ENCODE results near the gene TP53I3. TPM values are rescaled to one million over a fixed set of nuclear protein-coding genes. Genes with fewer than 3 reads are reported as not detected.
"Not testable (repeated sequence)": the region's sequence is repeated elsewhere in the genome, so short reads cannot be mapped to it uniquely, and the experiment has no call there.

The TP53I3 gene, protein sequence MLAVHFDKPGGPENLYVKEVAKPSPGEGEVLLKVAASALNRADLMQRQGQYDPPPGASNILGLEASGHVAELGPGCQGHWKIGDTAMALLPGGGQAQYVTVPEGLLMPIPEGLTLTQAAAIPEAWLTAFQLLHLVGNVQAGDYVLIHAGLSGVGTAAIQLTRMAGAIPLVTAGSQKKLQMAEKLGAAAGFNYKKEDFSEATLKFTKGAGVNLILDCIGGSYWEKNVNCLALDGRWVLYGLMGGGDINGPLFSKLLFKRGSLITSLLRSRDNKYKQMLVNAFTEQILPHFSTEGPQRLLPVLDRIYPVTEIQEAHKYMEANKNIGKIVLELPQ
- 1 to 10 TPM in 1 of 3 donors, under 1 TPM in 2; 0.45 to 1.1 (median 0.56) TPM for total RNA-seq

DNA sequence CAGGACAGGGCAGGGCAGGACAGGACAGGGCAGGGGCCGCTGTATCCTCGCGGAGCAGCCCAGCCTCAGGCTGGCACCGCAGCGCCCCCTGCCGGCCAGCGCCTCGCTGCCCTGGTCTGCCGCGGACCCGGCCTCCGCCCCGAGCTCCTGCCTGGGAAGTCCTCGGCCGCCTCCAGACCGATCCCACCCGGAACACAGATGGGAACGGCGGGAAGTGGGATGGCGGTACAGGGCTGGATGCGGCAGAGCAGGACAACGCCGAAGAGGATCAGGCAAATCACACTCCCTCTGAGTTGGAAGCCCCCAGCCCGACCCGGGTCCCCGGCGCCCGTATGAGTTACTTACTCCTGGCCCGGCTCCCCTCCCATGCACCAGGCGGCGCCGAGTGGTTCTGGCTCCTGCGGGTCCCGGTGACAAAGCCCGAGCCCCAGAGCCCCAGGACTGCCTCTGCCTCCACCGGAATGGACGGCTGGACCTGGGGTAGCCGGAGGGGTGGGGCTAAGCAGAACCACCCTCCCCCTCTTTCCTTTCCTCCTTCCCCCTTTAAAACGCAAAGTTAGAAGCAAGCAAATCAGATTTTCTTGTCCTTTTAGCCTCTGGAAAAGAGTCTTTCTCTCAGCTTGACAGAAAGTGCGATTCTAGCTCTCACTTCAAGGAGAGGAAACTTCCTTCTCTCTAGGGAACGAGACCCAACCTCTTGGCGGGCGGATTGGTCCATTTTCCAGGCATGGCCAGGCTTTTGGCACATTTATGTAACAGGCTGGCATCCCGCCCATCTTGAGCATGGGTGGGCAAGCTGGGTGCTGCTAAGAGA lies at the start of gene TP53I3:
Gene TP53I3 (minus strand): TSS at position 449 of the 814 bp plus-strand sequence. CDS start 508 bp downstream, outside the sequence.
- peak; percentile 81 for DNase-seq
- ATAC-seq: peak; percentile 98
- peak within 1 kb of the TSS; percentile 83 for H3K4me3 Mint-ChIP-seq
- no peaks in the 10 kb centered on the region for H3K27me3 Mint-ChIP-seq (ENCODE audit: low read depth)
- H3K4me1 Mint-ChIP-seq (ENCODE audit: low read depth): peaks cover 14% of the 10 kb centered on the region
- H3K36me3 Mint-ChIP-seq (ENCODE audit: insufficient read depth): peaks cover 2% of the 10 kb centered on the region
- H3K9me3 Mint-ChIP-seq: no peaks in the 10 kb centered on the region

DNA sequence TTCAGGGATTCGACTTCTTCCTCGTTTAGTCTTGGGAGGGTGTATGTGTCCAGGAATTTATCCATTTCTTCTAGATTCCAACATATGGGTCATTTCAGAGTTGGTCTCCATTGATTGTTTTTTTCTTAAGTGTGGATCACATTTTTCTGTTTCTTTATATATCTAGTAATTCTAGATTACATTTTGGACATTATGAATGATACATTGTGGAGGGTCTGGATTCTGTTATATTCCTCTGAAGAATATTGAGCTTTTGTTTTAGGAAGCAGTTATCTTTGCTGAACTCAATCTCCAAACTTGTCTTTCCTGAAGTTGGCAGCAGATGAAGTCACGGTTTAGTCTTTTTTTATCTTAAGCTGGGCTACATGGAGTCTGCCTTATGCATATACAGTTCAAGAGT lies 47.9 kb upstream of the TP53I3 start:
- peaks cover 9% of the 10 kb centered on the region for H3K9me3 Mint-ChIP-seq
- H3K27me3 Mint-ChIP-seq (ENCODE audit: low read depth): no peaks in the 10 kb centered on the region
- H3K4me3 Mint-ChIP-seq: no peak overlapping the region
- peaks cover 4% of the 10 kb centered on the region for H3K36me3 Mint-ChIP-seq (ENCODE audit: insufficient read depth)
- ATAC-seq (no peak), DNase-seq (no peak)
- H3K4me1 Mint-ChIP-seq (ENCODE audit: low read depth): no peaks in the 10 kb centered on the region

DNA sequence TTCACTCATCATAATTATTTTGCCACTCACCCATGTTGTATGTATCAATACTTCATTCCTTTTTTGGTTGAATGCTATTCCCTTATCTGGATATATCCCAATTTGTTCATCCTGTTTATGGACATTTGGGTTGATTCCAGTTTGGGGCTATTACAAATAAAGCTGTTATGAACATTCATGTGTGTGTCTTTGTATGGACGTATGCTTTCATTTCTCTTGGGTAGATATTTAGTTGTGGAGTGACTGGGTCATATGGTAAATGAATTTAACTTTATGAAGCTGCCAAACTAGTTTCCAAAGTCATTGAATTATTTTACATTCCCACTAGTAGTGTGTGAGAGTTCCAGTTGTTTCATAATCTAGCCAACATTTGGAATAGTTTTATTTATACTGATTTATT lies 41.3 kb upstream of the TP53I3 start:
- H3K4me1 Mint-ChIP-seq (ENCODE audit: low read depth): peaks cover 11% of the 10 kb centered on the region
- ATAC-seq: no peak
- no peak for DNase-seq
- no peak overlapping the region for H3K4me3 Mint-ChIP-seq
- no peaks in the 10 kb centered on the region for H3K36me3 Mint-ChIP-seq (ENCODE audit: insufficient read depth)
- H3K9me3 Mint-ChIP-seq: no peaks in the 10 kb centered on the region
- H3K27me3 Mint-ChIP-seq (ENCODE audit: low read depth): no peaks in the 10 kb centered on the region

DNA sequence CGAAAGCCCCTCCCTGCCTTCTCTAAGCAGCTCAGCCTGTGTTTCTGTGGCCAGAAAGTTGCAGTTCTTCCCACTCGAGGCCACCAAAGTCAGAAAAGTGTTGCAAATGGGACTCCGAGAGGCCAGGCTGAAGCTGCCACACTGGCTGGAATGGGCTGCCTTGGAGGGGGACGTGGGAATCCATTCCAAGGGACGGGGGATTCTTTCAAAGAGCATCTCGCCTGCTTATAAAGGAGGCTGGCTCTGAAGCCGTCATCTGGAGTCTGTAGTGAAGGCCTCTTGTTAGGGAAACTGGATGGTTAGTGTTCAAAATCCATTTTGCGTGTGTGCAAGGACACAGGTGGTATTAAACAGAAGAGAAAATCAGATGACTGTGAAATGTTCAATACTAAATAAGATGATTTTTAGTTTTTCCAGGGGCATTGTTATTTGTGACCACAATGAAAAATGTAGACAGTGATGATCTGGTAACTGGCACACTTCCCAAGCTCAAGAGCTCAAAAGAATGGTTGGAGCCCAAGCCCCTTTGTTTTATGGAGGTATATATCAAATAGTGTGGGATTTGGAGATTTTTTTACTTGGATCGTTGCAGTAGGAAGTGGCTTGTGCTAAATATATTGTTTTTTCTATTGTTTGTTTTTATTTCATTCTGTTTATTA lies 39.4 kb upstream of the TP53I3 start:
- H3K4me1 Mint-ChIP-seq (ENCODE audit: low read depth): peaks cover 11% of the 10 kb centered on the region
- H3K27me3 Mint-ChIP-seq (ENCODE audit: low read depth): no peaks in the 10 kb centered on the region
- H3K36me3 Mint-ChIP-seq (ENCODE audit: insufficient read depth): no peaks in the 10 kb centered on the region
- DNase-seq: no peak
- no peak for ATAC-seq
- H3K9me3 Mint-ChIP-seq: no peaks in the 10 kb centered on the region
- H3K4me3 Mint-ChIP-seq: peak overlapping the region; percentile 71

DNA sequence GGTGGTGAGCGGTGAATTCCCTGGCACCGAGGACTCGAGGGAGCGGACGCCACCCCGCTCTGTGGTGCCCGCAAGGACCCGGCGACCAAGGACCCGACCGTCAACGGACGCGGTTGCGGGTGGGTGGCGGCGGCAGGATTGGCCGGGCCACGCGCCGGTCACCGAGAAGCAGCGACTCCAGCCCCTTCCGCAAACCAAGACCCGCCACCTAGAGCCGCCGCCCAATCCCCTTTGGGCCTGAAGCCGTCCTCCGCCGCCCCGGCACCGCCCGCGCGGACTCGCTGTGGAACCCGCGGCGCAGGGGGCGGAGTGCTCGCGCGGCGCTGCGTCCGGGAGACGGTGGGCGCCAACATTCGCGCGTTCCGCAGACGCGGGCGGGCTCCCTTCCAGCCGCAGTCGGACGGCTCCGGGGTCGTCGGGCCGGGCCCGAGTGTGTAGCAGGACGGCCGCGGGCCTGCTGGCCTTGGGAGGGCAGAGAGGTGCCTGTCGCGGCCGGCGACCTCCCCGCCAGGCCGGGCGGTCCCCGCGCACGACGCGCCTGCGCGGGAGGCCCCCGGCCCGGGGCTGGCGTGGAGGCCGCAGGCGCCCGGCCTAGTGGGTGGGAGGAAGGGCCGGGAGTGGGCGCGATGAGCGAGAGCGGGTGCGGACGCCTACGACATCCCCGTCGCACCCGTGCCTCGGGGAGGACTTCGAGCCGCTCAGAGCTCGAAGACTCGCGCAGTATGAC lies 38.7 kb upstream of the TP53I3 start, which contains the start of the genes FAM228B and PFN4:
Gene FAM228B (plus strand): TSS at position 275 of the 727 bp plus-strand sequence. CDS start 893 bp downstream, outside the sequence.
Gene PFN4 (minus strand): TSS at position 140 of the 727 bp plus-strand sequence. CDS start 799 bp downstream, outside the sequence.
- Mint-ChIP-seq H3K4me3 (peak within 1 kb of the TSS; percentile 82), H3K4me1 (ENCODE audit: low read depth) (peaks cover 11% of the 10 kb centered on the region), H3K27me3 (ENCODE audit: low read depth) (no peaks in the 10 kb centered on the region), H3K36me3 (ENCODE audit: insufficient read depth) (no peaks in the 10 kb centered on the region), H3K9me3 (no peaks in the 10 kb centered on the region)
- ATAC-seq (peak; percentile 94 to 96), DNase-seq (peak; percentile 42)

DNA sequence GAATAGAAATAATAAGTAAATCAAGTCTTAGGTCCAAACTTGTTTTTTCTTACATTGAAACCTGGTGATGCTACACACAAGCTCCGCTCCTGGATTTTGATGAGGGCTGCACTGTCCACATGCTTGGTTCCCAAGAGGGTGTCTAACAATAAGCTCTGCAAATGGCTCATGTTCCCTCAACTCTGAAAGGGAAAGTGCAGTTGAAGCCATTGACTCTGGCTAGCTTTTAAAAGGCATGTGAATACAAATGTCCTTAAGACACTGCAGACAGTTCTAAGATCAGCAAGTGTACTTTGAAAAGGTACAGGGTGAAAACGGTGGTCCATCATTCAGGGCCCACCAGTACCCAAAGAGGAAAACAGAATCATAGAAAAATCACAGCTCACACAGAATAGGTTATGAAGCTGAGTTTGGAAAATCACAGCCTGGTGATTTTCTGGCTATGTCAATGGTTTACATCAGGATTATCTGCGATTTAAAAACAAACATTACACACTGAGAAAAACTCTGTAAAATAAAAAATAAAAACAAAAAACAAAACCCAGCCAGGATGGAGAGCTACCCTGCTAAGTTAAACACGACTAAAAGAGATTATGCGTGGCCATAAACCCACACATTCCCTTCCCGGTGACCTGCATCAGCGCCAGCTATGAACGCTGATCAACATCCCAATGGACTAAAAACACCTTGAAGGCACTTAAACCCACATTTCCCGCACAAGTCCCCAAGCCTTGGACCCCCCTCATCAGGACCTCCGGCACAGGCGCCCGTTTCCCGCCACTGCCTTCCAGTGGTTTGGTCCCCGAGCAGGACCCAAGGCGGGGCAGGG lies 37.9 kb upstream of the TP53I3 start:
- no peaks in the 10 kb centered on the region for H3K27me3 Mint-ChIP-seq (ENCODE audit: low read depth)
- peak overlapping the region; percentile 82 for H3K4me3 Mint-ChIP-seq
- ATAC-seq (no peak), DNase-seq (no peak)
- H3K9me3 Mint-ChIP-seq: no peaks in the 10 kb centered on the region
- peaks cover 11% of the 10 kb centered on the region for H3K4me1 Mint-ChIP-seq (ENCODE audit: low read depth)
- no peaks in the 10 kb centered on the region for H3K36me3 Mint-ChIP-seq (ENCODE audit: insufficient read depth)

DNA sequence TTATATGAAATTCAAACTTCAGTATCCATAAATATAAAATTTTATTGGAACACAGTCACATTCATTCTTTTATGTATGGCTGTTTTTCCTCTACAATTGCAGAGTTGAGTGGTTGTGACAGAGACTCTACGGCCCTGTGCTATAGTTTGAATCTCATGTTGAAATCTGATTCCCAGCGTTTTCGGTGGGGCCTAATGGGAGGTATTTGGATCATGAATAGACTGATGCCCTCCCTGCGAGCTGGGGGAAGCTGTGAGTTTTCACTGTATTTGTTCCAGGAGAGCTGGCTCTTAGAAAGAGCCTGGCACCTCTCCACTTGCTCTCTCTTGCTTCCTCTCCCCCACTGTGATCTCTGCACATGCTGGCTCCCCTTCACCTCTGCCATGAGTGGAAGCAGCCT lies 36.8 kb upstream of the TP53I3 start:
- H3K36me3 Mint-ChIP-seq (ENCODE audit: insufficient read depth): no peaks in the 10 kb centered on the region
- H3K27me3 Mint-ChIP-seq (ENCODE audit: low read depth): no peaks in the 10 kb centered on the region
- H3K9me3 Mint-ChIP-seq: no peaks in the 10 kb centered on the region
- H3K4me1 Mint-ChIP-seq (ENCODE audit: low read depth): peaks cover 11% of the 10 kb centered on the region
- no peak overlapping the region for H3K4me3 Mint-ChIP-seq
- ATAC-seq: no peak
- no peak for DNase-seq

DNA sequence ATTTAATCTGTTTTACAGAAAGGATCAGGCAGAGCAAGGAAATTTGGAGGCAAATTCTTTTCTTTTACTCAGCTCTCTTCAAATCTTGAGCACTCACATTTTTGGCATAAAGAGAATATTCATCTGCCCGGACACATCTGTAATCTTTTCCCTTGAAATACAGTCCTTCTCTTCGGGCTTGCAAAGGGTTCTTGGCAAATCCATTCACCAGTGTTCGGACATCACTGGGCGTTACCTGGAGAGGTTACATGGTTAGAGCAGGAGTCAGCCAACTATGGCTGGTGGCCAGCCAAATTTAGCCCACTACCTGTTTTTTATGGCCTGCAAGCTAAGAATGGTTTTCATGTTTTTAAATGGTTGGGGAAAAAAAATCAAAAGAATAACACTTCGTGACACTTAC lies 36.4 kb upstream of the TP53I3 start:
- ATAC-seq (no peak), DNase-seq (no peak)
- no peaks in the 10 kb centered on the region for H3K36me3 Mint-ChIP-seq (ENCODE audit: insufficient read depth)
- H3K9me3 Mint-ChIP-seq: no peaks in the 10 kb centered on the region
- no peaks in the 10 kb centered on the region for H3K27me3 Mint-ChIP-seq (ENCODE audit: low read depth)
- H3K4me1 Mint-ChIP-seq (ENCODE audit: low read depth): peaks cover 11% of the 10 kb centered on the region
- H3K4me3 Mint-ChIP-seq: no peak overlapping the region

DNA sequence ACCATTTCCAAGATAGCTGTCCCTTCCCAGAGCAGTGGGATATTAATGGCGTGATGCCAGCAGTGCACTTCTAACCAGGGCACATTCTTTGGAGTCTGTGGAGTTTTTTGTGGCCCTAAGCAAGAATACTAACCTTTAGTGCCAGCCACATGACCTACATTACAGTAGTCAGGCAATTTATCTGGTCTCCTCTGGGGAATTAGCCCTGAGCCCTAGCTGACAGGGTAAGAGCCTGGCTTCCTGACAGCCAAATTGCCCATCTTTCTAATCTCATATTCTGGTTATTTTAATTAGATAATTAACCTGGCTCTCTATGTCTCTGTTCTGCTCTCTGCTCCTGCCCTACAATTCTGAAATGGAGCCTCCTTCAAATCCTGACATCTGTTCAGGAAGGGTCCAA lies 33.3 kb upstream of the TP53I3 start:
- ATAC-seq: no peak
- Mint-ChIP-seq H3K9me3 (no peaks in the 10 kb centered on the region), H3K36me3 (ENCODE audit: insufficient read depth) (peaks cover 3% of the 10 kb centered on the region), H3K4me3 (no peak overlapping the region), H3K4me1 (ENCODE audit: low read depth) (peaks cover 4% of the 10 kb centered on the region), H3K27me3 (ENCODE audit: low read depth) (no peaks in the 10 kb centered on the region)
- no peak for DNase-seq

DNA sequence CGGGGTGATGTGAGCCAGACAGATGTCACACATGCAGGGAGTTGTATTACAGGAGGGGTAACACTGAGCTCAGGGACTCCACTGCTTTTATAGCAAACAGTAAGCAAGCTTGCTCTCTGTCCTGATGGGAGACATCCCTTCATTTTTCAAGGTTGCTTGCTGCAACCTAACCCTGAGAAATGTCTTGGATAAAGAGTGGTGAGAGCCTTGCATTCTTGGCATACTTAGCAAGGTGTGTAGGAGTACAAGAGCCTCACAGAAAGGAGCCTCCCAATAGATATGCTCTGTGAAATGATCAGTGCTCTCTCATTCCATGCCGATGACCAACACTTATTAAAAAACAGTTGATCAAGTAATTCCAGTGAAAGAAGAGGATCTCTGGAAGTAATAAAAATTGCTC lies 30.4 kb upstream of the TP53I3 start:
- Mint-ChIP-seq H3K36me3 (ENCODE audit: insufficient read depth) (peaks cover 6% of the 10 kb centered on the region), H3K9me3 (peaks cover under 1% of the 10 kb centered on the region), H3K4me3 (no peak overlapping the region), H3K4me1 (ENCODE audit: low read depth) (no peaks in the 10 kb centered on the region), H3K27me3 (ENCODE audit: low read depth) (no peaks in the 10 kb centered on the region)
- DNase-seq (no peak), ATAC-seq (no peak)

DNA sequence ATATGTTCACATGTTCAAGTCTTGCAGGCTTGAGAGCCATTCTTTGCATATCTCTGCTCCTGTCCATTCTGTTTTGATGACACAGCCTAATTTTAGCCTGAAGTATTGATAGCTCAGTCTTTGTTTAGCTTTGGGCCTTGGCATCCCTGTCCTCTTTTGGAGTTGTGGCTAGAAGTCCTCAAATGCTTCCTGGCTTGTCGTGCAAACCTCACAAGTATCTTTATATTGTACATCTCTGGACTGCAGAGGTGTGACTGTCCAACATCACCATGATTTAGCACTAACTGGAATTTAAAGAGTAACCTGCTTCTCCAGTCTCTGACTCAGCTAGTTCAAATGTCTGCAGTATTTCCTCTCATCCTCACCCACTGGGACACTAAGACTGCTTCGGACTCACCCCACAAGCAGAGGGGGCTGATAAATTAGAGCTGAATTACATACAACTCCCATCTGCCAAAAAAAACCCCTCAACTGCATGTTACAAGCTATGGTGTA lies 26.8 kb upstream of the TP53I3 start:
- no peaks in the 10 kb centered on the region for H3K27me3 Mint-ChIP-seq (ENCODE audit: low read depth)
- no peaks in the 10 kb centered on the region for H3K4me1 Mint-ChIP-seq (ENCODE audit: low read depth)
- no peak for DNase-seq
- H3K36me3 Mint-ChIP-seq (ENCODE audit: insufficient read depth): peaks cover 6% of the 10 kb centered on the region
- no peak overlapping the region for H3K4me3 Mint-ChIP-seq
- H3K9me3 Mint-ChIP-seq: peaks cover 30% of the 10 kb centered on the region
- ATAC-seq: no peak

DNA sequence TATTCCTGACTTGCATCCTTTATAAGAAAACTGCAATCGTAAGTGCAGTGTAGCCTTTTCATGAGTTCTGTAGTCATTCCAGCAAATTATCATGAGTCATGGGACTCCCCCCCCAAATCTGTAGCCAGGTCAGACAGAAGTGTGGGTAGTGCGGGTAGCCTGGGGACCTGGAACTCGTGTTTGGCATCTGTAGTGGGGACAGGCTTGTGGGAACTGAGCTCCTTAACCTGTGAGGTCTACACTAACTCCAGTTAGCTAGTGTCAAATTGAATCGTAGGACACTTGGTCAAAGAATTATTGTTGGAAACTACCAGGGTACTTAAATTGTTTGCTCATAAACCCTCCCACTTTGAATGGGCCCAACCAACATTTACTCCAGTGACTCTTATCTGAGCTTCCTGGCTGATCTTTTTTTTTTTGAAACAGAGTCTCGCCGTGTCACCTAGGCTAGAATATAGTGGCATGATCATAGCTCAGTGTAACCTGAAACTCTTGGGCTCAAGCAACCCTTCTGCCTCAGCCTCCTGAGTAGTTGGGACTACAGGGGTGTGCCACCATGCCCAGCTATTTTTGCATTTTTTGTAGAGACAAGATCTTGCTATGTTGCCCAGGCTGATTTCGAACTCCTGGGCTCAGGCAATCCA lies 26.1 kb upstream of the TP53I3 start:
- Mint-ChIP-seq H3K9me3 (peaks cover 32% of the 10 kb centered on the region), H3K4me3 (no peak overlapping the region), H3K4me1 (ENCODE audit: low read depth) (no peaks in the 10 kb centered on the region), H3K27me3 (ENCODE audit: low read depth) (no peaks in the 10 kb centered on the region), H3K36me3 (ENCODE audit: insufficient read depth) (peaks cover 6% of the 10 kb centered on the region)
- DNase-seq (no peak), ATAC-seq (no peak)

DNA sequence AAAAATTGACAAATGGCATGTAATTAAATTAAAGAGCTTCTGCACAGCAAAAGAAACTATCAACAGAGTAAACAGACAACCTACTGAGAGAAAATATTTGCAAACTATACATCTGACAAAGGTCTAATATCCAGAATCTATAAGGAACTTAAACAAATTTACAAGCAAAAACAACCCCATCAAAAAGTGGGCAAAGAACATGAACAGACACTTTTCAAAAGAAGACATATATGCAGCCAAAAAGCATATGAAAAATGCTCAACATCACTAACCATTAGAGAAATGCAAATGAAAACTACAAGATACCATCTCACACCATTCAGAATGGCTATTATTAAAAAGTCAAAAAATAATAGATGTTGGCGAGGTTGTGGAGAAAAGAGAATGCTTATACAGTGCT lies 24.8 kb upstream of the TP53I3 start:
- H3K4me3 Mint-ChIP-seq; H3K36me3 Mint-ChIP-seq (ENCODE audit: insufficient read depth); H3K4me1 Mint-ChIP-seq (ENCODE audit: low read depth); ATAC-seq; H3K27me3 Mint-ChIP-seq (ENCODE audit: low read depth); DNase-seq: not testable (repeated sequence)
- H3K9me3 Mint-ChIP-seq: peaks cover 39% of the 10 kb centered on the region
